HEK293T (cell line): Measurements from ENCODE around the gene SPRR2G.
"Not testable (repeated sequence)": the region's sequence is repeated elsewhere in the genome, so short reads cannot be mapped to it uniquely, and the experiment has no call there.

Experiments used
- BHLHE40 ChIP-seq: fragments of 450-650 bp; IDR thresholded peaks from 2 replicates; pipeline ENCODE4 v1.6.1; 2016; ENCODE audit warnings: mild to moderate bottlenecking, moderate library complexity, borderline replicate concordance
- CTBP1 ChIP-seq: fragments of 450-650 bp; IDR thresholded peaks from 2 replicates; pipeline ENCODE4 v1.6.1; 2016; ENCODE audit warnings: borderline replicate concordance
- ZNF384 ChIP-seq: fragments of 450-650 bp; IDR thresholded peaks from 2 replicates; pipeline ENCODE4 v1.6.1; 2016

GRCh38 chr1:153128688-153129087, 22.0 kb downstream of the SPRR2G start:
- TF ChIP-seq BHLHE40, CTBP1, ZNF384: not testable (repeated sequence)
